Measurements from ENCODE around the gene NOS3.

DNA sequence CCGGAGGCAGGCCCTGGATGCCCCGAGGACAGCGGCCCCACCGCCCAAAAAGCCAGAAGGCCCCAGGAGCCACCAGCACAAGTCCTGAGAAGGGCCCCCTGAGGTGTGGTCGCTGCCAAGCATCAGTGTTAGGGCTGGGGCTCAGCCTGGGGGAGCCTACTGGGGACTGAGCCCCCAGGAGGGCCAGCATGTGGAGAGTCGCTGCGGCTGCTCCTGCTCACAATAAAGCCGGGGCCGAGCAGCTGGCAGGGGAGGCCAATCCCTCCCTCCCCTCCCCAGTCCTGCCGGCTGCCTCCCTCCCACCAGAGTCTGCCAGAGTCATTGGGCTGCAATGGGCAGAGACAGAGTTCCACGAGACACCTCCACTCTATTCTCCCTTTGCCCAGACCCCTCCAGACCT is 54.4 kb downstream of the NOS3 start:
- no peak for TF ChIP-seq POLR2A (IDR thresholded peaks at IDR 0.05)
- TF ChIP-seq, protein P1, sequence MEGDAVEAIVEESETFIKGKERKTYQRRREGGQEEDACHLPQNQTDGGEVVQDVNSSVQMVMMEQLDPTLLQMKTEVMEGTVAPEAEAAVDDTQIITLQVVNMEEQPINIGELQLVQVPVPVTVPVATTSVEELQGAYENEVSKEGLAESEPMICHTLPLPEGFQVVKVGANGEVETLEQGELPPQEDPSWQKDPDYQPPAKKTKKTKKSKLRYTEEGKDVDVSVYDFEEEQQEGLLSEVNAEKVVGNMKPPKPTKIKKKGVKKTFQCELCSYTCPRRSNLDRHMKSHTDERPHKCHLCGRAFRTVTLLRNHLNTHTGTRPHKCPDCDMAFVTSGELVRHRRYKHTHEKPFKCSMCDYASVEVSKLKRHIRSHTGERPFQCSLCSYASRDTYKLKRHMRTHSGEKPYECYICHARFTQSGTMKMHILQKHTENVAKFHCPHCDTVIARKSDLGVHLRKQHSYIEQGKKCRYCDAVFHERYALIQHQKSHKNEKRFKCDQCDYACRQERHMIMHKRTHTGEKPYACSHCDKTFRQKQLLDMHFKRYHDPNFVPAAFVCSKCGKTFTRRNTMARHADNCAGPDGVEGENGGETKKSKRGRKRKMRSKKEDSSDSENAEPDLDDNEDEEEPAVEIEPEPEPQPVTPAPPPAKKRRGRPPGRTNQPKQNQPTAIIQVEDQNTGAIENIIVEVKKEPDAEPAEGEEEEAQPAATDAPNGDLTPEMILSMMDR (IDR thresholded peaks at IDR 0.05) = no peak
